Measurements from ENCODE around the gene C1QL4.

DNA sequence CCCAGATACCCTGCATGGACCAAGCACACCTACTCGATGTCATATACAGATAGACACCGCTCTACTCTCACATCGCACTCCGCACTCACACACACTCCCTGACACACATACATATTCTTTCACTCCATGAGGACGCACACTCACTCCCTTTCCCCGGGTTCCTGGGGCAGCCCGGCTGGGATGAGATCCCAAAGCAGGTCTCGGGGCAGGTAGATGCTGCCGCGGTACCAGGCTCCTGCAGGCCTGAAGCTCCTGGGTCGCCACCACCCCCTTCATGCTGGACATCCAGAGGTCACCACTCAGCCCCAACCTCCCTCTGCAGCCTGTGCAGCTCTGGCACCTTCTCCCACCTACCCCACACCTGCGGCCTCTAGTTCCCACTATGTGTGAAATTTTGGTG, 2.3 kb downstream of the C1QL4 start:
- TF ChIP-seq, protein P1, sequence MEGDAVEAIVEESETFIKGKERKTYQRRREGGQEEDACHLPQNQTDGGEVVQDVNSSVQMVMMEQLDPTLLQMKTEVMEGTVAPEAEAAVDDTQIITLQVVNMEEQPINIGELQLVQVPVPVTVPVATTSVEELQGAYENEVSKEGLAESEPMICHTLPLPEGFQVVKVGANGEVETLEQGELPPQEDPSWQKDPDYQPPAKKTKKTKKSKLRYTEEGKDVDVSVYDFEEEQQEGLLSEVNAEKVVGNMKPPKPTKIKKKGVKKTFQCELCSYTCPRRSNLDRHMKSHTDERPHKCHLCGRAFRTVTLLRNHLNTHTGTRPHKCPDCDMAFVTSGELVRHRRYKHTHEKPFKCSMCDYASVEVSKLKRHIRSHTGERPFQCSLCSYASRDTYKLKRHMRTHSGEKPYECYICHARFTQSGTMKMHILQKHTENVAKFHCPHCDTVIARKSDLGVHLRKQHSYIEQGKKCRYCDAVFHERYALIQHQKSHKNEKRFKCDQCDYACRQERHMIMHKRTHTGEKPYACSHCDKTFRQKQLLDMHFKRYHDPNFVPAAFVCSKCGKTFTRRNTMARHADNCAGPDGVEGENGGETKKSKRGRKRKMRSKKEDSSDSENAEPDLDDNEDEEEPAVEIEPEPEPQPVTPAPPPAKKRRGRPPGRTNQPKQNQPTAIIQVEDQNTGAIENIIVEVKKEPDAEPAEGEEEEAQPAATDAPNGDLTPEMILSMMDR (IDR thresholded peaks at IDR 0.05), result no peak
- no peak for TF ChIP-seq POLR2A (IDR thresholded peaks at IDR 0.05)
